Tibial nerve (tissue), 4 donors: ENCODE data around the gene FGL2.
"Not testable (repeated sequence)": the region's sequence is repeated elsewhere in the genome, so short reads cannot be mapped to it uniquely, and the experiment has no call there.

ENCODE experiments used
- EP300 ChIP-seq, 2 donors: sonication (generic); formaldehyde crosslinking; IDR thresholded peaks; one replicate each; pipeline ENCODE4 v1.6.1; 2017; ENCODE audit warnings: antibody characterized with exemption in 2 of 2, mild to moderate bottlenecking in 1 of 2
- POLR2A ChIP-seq, 2 donors: fragments of 450-650 bp; IDR thresholded peaks; one replicate each; pipeline ENCODE4 v1.6.1; 2017; ENCODE audit warnings: antibody characterized with exemption in 2 of 2, mild to moderate bottlenecking in 2 of 2, moderate library complexity in 2 of 2
- TF ChIP-seq, protein P1 (sequence below), 5 experiments: fragments of 200-600 bp in 3 of 5; fragments of 450-650 bp in 2 of 5; sonication (generic) in 3 of 5; IDR thresholded peaks; one replicate each; pipeline ENCODE4 v1.5.1; 2016 to 2019; ENCODE audit warnings: antibody characterized with exemption in 5 of 5, mild to moderate bottlenecking in 3 of 5, moderate library complexity in 2 of 5

GRCh38 chr7:77219701-77220331 is 20.2 kb upstream of the FGL2 start:
- not testable (repeated sequence) for TF ChIP-seq POLR2A, EP300 (IDR thresholded peaks at IDR 0.05)
- TF ChIP-seq, protein P1, sequence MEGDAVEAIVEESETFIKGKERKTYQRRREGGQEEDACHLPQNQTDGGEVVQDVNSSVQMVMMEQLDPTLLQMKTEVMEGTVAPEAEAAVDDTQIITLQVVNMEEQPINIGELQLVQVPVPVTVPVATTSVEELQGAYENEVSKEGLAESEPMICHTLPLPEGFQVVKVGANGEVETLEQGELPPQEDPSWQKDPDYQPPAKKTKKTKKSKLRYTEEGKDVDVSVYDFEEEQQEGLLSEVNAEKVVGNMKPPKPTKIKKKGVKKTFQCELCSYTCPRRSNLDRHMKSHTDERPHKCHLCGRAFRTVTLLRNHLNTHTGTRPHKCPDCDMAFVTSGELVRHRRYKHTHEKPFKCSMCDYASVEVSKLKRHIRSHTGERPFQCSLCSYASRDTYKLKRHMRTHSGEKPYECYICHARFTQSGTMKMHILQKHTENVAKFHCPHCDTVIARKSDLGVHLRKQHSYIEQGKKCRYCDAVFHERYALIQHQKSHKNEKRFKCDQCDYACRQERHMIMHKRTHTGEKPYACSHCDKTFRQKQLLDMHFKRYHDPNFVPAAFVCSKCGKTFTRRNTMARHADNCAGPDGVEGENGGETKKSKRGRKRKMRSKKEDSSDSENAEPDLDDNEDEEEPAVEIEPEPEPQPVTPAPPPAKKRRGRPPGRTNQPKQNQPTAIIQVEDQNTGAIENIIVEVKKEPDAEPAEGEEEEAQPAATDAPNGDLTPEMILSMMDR (IDR thresholded peaks at IDR 0.05): not testable (repeated sequence)
